Urothelium cell line (cell line): ENCODE measurements around the gene PDE10A.
"Not testable (repeated sequence)": the region's sequence is repeated elsewhere in the genome, so short reads cannot be mapped to it uniquely, and the experiment has no call there.

Experiments used
- DNase-seq: peaks from one replicate; pipeline ENCODE4 v3.0.0; 2011; ENCODE audit warnings: low spot score, mixed read lengths
- FAIRE-seq: peaks from 2 replicates; lab custom pipeline; 2011; peaks lifted over from hg19 to GRCh38; lab: Jason Lieb, UNC

Gene PDE10A

DNA sequence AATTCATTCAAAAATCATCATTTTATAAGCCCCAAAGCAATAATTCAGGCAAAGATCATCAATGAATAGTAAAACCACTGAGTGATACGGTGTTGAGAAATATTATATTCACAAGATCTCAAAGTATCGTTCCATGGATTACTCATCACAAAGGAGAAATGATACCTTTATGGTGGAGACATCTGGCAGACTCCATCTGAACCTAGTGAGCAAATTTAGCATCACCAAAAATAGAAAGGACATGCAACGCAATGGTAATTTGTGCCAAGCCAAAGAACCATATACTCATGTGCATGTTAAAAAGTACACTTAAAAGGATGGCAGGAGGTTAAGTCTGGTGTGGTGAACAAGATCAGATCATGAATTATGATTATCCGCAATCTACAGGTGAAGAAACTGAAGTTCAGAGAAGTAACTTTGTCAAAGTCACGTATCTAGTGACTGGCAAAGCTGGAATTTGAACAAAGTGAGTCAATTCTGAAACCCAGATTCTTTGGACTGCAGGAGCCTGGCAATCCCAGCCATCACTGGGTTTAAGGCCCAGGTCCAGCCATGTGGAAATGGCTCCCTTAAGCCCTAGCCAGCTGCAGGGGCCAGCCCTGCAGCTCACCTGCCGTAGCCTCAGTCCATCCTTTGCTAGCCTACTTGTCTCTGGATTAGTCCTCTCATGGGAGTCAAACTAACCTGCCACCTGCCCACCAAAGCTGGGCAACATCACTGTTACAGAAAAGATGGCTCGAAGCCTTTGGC, 68.3 kb downstream of the PDE10A start:
- DNase-seq = no peak
- FAIRE-seq = no peak

GRCh38 chr6:165592947-165593346, 70.1 kb downstream of the PDE10A start:
- not testable (repeated sequence) for FAIRE-seq

DNA sequence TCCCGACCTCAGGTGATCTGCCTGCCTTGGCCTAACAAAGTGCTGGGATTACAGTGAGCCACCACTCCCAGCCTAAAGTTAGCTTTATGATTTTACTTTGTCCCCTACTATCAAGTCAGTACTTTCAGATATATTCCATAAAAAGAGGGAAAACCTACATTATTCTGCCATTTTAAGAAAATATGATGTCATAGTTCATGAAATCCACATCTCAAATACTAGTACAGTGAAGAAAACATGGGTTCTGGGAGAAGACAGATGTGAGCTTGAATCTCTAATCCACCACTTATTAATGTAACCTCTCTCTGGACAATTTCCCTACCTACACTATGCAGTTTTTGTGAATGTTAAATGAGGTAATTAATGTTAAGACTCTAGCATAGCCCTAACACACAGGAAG, 74.5 kb downstream of the PDE10A start:
- FAIRE-seq = no peak

More at GRCh38 chr6:165592947-165593346, 70.1 kb downstream of the PDE10A start:
- not testable (repeated sequence) for DNase-seq

DNA sequence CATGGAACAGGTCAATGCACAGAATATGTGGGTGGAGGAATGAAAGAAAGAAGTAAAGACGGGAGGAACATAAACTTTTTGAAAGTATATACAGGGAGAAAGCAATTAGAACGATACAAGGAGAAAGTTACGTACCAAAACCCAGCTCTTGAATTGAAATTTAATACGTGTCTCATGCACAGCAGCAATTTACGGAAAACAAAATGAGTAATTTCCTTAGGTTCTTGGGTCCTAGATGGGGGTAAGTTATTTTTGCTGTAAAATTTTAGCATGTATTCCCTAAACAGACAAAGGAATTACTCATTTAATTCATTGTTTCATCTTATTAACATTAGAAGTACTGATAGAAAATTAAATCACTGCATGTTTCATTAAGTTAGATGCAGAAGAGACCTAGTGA, 75.8 kb downstream of the PDE10A start:
- DNase-seq (no peak), FAIRE-seq (no peak)

More for the DNA sequence above, 74.5 kb downstream of the PDE10A start:
- no peak for DNase-seq

DNA sequence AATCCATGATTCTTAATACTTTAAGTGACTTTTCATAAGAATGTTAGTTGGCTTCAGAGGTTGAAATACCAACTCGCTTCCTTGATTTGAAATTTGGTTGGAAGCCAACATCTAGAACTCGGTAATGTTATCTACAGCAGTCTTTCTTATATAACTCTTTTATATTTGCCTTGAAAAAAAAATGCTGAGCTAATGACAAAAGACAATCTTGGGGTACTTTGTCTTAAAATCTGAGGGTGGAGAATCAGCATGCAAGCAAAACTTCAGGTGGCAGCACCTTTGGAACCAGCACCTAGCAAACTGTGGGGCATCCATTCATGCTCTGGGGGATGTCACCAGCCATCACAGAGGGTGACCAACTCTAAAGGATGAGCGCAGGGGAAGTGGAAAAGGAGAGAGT, 76.3 kb downstream of the PDE10A start:
- FAIRE-seq = no peak
- DNase-seq = no peak

DNA sequence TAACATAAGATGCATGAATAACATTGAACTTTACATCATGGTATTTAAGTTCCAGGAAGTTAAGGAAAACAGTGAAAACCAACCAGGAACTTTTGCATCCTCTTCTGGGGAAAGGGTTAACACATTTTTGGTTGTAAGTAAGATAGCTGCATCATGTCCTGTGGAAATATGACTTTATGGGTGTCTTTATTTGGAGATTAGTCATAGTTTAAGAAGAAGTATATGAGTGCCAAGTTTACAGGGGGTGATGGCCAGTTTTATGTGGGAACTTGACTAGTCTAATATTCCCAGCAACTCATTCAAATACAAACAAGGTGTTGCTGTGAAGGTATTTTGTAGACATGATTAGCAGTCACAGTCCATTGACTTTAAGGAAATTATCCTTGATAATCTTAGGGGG, 78.0 kb downstream of the PDE10A start:
- FAIRE-seq (no peak), DNase-seq (no peak)

DNA sequence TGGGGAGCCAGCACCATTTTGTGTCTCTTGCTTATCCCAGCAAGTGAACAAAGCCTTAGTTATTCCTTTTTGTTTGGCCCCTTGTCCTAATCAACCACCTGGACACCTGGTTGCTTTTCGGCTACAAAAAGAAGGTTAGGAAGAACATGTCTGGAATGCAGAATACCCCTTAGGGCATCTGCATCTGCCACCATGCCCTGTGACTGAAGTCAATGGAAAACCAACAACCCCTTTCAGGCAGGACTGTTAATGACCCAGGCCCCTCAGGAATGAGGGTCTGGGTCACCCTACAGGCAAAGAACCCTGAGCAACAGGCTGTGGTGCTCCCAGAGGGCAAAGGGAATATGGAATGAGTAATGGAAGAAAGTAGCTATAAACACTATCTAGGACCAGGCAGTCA, 78.5 kb downstream of the PDE10A start:
- FAIRE-seq (no peak), DNase-seq (no peak)

GRCh38 chr6:165581678-165582077, 81.4 kb downstream of the PDE10A start:
- no peak for DNase-seq
- FAIRE-seq = no peak

DNA sequence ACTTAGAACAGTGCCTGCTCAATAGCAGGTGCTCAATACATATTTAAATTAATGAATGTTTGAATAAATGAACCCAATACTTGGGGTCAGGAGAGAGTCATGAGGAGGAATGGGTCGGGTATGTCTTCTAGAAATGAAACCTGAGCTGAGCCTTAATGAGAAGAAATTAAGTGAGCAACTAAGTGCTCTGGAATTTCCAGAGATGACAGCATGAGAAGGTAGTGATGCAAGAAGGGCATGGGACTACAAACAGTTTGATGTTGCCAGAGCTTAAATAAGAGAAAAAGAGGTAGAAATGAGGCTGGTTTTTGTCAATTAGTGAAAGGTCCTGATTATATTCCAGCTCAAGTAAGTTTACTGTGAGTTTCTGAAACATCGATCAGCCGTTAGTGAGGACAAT, 82.9 kb downstream of the PDE10A start:
- DNase-seq (no peak), FAIRE-seq (no peak)

- no peak for FAIRE-seq
Measured at GRCh38 chr6:165579151-165579550, 83.9 kb downstream of the PDE10A start.

DNA sequence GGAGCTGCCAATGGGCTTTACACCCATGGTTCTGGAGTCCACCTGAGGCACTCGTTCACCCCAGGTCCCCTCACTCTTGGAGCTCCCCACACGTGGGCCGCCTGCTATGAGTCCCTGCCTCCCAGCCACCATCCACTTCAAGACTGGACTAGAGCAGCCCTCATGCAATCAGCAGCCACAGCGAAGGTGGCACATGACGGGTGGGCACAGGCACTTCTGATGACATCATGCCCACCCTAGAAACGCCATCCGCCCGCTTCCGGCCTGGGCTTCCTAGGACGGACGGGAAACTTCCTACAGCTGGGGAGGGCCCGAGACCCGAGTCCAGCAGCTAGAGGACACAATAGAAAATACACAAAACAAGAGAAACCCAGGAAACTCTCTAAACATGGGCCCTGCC, 85.5 kb downstream of the PDE10A start:
- FAIRE-seq = no peak

More at GRCh38 chr6:165579151-165579550, 83.9 kb downstream of the PDE10A start:
- no peak for DNase-seq

GRCh38 chr6:165575158-165575549, 87.9 kb downstream of the PDE10A start:
- DNase-seq (peak; percentile 16), FAIRE-seq (peak; percentile 56)

More for the DNA sequence above, 85.5 kb downstream of the PDE10A start:
- no peak for DNase-seq

- DNase-seq = peak; percentile 50
- FAIRE-seq = no peak
Measured at GRCh38 chr6:165574220-165575157, 88.6 kb downstream of the PDE10A start.

DNA sequence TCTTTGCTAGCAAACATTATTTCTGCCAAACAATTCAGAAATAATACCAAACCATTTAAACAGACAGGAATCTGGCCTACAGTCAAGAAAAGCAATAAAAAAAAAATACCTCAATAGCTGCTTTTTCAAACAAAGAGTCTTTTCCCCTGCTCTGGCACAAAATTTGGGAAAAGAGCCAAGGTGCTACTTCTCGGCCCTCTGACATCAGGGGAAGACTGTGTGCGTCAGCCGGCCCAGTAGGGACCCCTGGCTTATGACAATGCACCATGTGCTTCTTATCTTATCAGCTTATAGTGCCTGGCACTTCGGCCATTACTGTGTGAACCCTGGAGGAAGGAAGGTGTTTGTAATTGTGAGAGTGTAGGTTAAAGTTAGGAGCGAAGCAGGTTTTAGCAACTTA, 89.4 kb downstream of the PDE10A start:
- FAIRE-seq (no peak), DNase-seq (peak; percentile 55)

DNA sequence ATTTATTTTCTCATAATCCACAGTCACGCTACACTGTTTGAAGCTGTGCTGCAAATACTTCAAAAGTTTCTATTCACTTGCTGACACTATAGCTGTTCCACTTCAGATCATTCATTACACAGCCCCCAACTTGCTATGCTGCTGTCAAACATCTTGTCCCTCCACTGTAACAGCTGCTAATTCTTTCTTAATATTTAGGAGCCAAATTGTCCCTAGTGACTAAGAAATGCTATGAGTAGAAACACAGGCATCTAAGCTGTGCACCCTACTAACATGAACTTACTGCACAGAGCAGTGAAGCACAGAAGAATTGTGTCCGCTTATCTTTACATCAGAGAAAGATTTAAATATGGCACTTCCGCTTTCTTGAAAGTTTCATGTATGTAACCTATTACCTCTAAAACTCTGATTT, 91.3 kb downstream of the PDE10A start:
- DNase-seq = no peak

DNA sequence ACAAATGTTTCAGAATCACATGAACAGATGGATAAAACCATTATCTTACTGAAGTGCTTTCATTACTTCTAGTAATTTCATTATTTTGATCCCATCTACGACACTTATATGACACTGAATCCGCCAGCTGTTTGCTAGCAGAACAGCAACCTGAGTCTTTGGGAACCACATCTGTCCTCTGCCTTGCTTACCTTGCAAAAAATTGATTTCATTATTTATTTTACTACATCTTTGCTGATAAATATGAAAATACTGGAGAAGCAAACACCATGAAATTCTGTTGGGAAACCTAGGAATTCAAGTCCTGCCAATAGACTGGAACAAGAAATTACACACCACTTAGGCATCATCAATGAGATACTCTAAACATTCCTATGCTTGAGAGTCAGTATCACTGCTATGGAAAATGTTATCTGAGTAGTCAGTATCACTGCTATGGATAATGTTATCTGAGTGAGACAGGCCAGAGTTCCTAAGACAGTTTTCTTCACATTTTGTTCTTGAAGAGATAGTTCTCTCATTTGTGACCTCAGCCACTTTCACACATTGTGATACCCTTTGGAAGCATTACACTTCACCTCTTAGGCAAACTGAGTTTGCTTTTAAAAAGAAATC, 91.9 kb downstream of the PDE10A start:
- FAIRE-seq = no peak
- no peak for DNase-seq

More for the DNA sequence above, 91.3 kb downstream of the PDE10A start:
- no peak for FAIRE-seq

- FAIRE-seq = peak; percentile 30
Measured at GRCh38 chr6:165568326-165568725, 94.7 kb downstream of the PDE10A start.

GRCh38 chr6:165566088-165566828, 96.8 kb downstream of the PDE10A start:
- FAIRE-seq (no peak), DNase-seq (no peak)

More at GRCh38 chr6:165568326-165568725, 94.7 kb downstream of the PDE10A start:
- DNase-seq = no peak

GRCh38 chr6:165562421-165563090, 100.5 kb downstream of the PDE10A start:
- FAIRE-seq (no peak), DNase-seq (no peak)

DNA sequence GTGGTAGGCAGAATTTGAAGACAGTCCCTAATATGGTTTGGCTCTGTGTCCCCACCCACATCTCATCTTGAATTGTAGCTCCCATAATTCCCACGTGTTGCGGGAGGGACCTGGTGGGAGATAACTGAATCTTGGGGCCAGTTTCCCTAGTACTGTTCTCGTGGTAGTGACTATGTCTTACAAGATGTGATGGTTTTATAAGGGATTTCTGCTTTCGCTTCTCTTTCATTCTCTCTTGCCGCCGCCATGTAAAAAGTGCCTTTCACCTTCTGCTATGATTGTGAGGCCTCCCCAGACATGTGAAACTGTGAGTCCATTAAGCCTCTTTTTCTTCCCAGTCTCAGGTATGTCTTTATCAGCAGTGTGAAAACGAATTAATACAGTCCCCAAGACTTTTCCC, 103.4 kb downstream of the PDE10A start:
- DNase-seq (no peak), FAIRE-seq (no peak)
